GM19397 (cell line): ENCODE measurements around the gene BHLHE23.
"Not testable (repeated sequence)": the region's sequence is repeated elsewhere in the genome, so short reads cannot be mapped to it uniquely, and the experiment has no call there.

Experiments used
- ATAC-seq: cut with Tn5 transposase; IDR thresholded peaks from one replicate; pipeline ENCODE4 v1.9.1; 2021; ENCODE audit warnings: mild to moderate bottlenecking, moderate library complexity; ENCODE audit not compliant: unreplicated experiment

BHLHE23 gene

DNA sequence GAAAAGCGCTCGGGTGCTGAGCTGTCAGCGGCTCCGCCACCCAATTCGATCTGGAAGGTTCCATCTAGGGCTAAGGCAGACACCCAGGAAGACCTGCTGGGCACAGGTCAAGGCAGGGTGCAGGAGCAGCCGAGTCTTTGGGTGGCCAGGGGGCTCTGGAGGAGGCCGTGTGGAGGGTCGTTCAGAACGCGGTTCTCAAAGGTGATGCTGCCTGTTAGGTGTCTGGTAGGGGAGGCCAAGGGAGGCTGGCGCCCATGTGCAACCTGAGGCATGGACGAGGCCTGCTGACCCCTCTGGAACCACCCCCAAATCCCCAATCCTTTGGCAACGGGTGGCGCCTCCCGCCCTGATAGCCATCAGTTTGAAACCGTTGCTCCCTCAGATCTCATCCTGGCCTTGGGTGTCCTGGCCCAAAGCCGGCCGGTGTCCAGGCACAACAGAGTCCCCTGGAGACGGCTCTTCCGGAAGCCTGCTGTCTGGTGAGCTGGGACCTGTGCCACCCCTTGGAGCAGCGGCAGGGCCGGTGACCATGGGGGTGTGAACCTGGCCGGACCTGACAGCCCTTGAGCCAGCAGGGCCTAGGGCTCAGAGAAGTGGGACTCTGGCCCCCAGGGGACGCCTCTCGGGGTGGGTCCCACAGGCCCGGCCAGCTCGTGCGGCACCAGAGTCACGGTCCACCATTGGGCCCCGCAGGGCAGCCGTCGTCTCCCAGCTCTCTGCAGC lies 43.7 kb downstream of the BHLHE23 start:
- ATAC-seq = no peak

DNA sequence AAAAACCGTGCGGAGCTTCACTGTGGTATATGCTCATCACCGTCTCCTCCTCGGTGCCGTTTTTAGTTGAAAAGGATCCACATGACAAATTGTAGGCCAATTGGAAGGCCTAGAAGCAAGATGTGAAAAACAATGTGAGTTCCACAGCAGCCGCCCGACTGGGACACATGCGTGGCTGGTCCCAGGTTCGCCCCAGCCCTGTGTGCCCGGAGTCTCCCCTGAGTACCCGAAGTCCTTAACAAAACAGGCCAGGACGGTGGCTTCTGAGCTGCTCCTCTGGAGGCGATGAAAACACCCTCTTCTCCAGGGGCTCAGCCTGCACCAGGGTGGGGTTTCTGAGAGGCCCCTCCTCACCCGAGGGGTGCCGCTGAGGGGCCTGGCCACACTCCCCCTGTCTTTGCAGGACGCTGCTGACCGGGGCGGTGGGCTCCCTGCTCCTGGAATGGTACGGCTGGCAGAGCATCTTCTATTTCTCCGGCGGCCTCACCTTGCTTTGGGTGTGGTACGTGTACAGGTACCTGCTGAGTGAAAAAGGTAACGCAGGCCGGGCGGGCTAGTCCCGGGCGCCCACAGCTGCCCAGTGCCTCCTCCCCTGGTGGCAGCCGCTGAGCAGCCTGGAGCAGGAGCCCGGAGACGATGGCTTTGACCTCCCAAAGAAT lies 44.4 kb downstream of the BHLHE23 start:
- ATAC-seq = no peak

DNA sequence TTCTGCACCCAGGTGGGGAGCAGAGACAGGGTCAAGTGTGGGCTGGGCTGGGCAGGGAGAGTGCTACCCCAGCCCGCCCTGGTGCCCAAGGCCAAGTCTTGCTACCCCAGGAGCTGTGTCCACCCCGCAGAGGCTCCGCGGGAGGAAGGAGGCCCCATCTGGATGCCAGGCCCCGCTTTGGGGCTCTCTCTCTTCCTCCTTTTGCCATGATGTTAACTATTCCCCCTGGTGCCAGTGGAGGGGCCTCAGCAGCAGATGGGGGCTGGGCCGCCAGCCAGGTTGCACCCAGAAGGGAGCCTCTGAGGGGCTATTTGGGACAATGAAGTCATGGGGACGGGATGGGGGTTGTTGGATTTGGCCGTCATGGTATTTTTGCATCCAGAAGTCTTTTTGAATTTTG lies 45.0 kb downstream of the BHLHE23 start:
- no peak for ATAC-seq

DNA sequence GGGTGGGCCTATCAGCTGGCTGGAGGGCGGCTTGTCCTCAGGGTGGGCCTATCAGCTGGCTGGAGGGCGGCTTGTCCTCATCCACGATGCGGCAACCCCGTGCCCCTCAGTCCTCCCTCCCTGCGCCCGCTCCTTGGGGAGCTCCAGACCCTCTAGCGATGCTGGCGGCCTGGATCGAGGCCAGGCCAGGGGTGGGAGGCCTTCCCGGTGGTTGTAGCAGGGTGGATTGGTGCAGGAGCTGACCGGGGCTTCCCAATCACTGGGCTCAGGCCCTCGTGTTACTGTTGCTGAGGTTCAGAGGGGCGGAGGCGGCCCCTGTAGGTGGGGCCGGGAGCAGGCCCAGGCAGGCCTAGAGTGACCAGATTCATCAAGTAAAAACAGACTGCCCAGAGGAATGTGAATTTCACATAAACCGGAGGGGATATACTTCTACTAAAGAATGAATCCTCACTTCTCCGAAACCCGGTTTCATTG lies 45.4 kb downstream of the BHLHE23 start:
- no peak for ATAC-seq

DNA sequence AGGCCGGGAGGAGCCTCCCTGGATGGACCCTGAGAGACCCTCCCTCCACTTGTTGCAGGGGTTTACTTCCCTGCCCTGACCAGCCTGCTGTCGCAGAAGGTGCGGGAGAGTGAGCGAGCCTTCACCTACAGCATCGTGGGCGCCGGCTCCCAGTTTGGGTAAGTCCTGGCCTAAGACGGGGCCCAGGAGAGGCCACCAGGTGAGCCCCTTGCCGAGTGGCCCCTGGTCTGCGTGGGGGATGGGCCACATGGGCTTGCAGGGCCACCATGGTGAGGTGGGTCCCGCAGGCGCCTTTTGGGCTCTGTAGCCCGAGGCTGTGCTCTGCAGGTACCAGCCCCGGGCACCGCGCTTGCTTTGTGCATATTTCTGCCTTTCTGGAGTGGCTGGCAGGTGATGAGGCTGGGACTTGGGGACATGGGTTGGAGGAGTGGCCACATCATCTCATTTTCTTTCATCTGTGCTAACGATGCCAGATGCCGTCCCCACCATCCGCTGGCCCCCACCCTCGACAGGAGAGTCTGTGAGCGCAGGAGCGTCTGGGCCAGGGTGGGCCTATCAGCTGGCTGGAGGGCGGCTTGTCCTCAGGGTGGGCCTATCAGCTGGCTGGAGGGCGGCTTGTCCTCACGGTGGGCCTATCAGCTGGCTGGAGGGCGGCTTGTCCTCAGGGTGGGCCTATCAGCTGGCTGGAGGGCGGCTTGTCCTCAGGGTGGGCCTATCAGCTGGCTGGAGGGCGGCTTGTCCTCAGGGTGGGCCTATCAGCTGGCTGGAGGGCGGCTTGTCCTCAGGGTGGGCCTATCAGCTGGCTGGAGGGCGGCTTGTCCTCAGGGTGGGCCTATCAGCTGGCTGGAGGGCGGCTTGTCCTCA lies 46.1 kb downstream of the BHLHE23 start:
- ATAC-seq = not testable (repeated sequence)

DNA sequence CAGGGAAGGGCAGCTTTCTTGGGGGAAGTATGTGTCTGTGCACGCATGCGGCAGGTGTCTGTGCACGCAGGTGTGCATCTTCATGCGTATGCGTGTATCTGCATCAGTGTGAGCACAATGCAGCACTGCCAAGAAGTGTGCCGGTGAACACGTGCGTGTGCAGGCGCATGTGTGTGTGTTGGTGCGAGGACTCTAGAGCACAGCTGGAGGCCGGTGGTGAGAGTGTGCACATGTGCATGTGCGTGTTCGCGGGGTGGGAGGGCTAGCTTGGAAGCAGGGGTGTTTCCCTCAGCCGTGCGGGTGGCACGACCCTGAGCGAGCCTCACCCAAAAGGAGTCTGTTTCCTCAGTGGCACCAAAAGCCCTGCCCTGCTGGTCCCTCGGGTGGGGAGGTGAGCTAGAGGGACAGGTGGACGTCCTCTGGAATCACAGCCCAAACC lies 46.7 kb downstream of the BHLHE23 start:
- ATAC-seq = no peak

DNA sequence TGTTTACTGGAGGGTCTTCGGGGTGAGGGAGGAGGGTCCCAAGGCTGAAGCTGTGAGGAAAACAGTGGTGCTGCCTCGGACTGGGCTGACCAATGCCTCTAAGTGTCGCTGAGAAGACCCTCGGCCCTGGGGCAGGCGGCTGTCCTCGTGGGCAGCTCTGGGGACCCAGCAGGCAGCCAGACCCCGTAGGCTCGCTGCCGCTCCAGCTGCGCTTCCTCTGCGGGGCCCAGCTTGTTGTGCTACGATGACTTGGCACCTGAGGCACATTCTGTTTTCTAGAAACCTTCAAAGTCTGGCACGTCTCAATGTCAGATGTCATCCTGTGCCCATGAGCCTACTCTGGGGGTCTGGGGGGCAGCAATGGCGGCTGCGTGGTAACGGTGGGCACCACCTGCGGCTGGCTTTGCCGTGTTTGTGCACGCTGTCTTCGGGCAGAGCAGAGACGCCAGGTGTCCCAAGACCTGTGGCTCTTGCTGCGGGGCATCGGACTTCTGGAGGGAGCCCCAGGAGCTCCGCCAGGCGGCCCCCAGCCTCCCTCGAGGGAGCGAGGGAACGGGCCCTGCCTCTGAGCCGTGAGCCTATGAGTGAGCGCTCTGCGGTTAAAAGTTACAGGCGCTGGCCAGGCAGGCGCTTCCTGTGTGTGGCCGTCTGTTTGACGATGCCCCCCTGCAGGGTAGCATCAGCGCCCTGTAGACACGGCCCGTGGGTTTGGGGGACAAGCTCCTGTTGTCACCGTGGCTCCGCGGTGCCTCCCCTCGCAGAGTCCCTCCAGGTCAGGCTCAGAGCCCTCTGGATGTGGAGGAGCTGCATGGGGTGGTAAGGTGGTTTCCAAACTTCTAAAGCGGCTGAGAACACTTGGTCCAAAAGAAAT lies 47.4 kb downstream of the BHLHE23 start:
- ATAC-seq = no peak

DNA sequence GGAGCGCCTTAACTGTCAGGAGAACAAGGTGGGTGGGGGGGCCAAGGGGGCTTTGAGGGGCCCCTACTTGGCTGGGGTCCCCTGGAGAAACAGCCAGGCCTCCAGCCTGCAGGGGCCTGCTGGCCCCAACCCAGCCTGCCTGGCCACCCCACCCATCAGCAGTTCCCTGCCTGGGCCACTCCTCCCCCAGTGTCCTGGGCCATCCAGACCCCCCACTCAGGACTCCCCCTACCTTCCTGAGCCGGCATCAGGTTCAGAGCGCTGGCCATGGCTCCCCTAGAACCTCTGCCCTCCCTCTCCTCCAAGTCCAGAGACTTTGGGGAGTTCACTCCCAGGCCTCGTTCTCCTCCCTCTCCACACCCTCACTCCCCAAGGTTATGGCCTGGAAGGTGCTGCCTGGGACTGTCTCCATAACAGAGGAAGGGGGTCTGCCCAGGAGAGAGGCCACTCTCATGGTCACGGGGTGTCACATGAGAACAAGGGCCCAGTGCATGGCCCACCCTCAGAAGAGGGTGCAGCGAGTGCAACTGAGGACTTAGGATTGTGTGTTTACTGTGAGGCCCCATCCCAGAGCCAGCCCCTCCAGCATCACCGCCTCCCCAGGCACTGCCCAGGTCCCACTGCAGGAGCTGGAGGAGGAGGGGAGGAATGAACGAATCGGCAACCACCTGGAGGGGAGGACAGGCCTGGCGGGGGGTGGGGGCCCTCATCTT lies 48.2 kb downstream of the BHLHE23 start:
- ATAC-seq = no peak

DNA sequence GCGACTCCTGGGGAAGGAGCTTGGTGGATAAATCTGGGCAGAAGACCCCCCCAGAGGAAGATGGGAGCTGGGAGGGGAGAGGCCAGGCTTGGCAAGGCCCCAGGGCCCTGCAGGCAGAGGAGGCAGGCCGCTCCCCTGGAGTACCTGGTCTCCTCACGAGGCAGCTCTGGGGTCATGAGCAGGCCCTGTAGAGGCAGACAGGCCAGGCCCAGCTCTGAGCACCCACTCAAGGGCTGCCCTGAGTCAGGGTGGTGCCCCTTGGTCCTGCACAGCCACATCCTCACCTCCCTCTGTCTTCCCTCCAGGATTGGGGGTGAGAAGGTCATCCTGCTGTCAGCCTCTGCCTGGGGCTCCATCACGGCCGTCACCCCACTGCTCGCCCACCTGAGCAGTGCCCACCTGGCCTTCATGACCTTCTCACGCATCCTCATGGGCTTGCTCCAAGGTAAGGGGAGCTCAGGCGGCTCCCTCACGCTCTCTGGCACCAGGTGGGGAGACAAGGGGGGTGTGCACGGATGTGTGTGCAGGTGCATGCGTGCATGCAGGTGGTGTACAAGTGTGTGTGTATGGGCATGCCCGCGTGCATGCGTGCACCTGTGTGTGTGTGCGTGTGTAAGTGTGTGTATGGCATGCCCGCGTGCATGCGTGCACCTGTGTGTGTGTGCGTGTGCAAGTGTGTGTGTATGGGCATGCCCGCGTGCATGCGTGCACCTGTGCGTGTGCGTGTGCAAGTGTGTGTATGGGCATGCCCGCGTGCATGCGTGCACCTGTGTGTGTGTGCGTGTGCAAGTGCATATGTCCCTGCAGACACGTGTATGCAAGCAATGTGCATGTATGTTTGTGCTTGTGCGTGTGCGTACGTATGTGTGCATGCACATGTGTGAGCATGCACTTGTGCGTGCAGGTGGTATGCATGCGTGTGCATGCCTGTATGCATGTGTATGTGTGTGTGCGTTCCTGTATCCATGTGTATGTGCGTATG lies 49.3 kb downstream of the BHLHE23 start:
- ATAC-seq = no peak

DNA sequence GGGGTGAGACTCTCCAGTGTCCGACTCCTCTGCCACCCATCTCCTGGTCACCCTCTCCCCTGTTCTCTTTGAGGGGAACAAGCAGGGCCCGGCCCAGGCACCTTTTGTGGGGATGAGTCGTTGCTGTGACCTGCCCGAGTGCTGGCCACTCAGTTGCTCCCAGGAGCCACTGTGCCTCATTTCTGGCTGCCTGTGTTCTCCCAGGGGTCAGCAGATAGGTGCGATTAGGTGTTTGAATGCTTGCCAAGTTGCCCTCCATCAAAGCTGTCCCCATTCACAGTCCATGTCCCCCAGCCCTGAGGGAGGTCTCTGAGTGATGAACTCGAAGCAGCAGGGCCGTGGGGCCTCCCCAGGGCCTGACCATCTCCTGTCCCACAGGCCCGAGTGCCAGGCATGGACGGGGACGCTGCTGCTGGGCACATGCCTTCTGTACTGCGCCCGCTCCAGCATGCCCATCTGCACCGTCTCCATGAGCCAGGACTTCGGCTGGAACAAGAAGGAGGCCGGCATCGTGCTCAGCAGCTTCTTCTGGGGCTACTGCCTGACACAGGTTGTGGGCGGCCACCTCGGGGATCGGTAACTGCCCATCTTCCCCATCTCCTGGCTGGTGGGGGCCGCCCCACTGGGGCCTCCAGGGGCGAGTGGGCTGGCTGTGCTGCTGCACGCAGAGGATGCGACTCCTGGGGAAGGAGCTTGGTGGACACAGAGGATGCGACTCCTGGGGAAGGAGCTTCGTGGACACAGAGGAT lies 50.2 kb downstream of the BHLHE23 start:
- ATAC-seq = no peak
